Activated CD8-positive, alpha-beta memory T cell treated with anti-CD3 and anti-CD28 coated beads, Interleukin-2, amount 10 ng/mL, durations not matched to agents 7 days and 5 days (primary cell): Measurements from ENCODE around the gene TMEFF2. TPM values are rescaled to one million over a fixed set of nuclear protein-coding genes. Genes with fewer than 3 reads are reported as not detected.

Experiments used
- ATAC-seq: fragments of 150-1000 bp; cut with Tn5 transposase; one replicate; pipeline ENCODE4 v1.10.0; 2021; ENCODE audit warnings: moderate library complexity
- CTCF ChIA-PET: fragments of 350-600 bp; sonication (Branson Sonifier 250); formaldehyde crosslinking; loops from one replicate; lab custom pipeline; 2021; ENCODE audit warnings: antibody characterized with exemption; lab: Charles Lee
- DNase-seq: peaks from one replicate; pipeline ENCODE4 v3.0.0-alpha.2; 2020
- H3K27ac Mint-ChIP-seq: one replicate; pipeline ENCODE4 v1.8.0; 2021; ENCODE audit warnings: mild to moderate bottlenecking, mixed read lengths
- H3K27me3 Mint-ChIP-seq: one replicate; pipeline ENCODE4 v1.8.0; 2021; ENCODE audit warnings: mixed read lengths
- H3K36me3 Mint-ChIP-seq: one replicate; pipeline ENCODE4 v1.8.0; 2021; ENCODE audit warnings: mild to moderate bottlenecking, mixed read lengths
- H3K4me1 Mint-ChIP-seq: one replicate; pipeline ENCODE4 v1.8.0; 2021; ENCODE audit warnings: mixed read lengths
- H3K4me3 Mint-ChIP-seq: one replicate; pipeline ENCODE4 v1.8.0; 2021; ENCODE audit warnings: mild to moderate bottlenecking, moderate library complexity, mixed read lengths
- H3K9me3 Mint-ChIP-seq: one replicate; pipeline ENCODE4 v1.8.0; 2022; ENCODE audit warnings: low read depth, mixed read lengths
- total RNA-seq, 2 experiments: library from RNA; stranded (reverse); gene quantifications; one replicate each; pipeline ENCODE4 v1.2.3, GENCODE V29; 2021

TMEFF2 gene
- total RNA-seq, 2 experiments from 2014 or later = not detected

DNA sequence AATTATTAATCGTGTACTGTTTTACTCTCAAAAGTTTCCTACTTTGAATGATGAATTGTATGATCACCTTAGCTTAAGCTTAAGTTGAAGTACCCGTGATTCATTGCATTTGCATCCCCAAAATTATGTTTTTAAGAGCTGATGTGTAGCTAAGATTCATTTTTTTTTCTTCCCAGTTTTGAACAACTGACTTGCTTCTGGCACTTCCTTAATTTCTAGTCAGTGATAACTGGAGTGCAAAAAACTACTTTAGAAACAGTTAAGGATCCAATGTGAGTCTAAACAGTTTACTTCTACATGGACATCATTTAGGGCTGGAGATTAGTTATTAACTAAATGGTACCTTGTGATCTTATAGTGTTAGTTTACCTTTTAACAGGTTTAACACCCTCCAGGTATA, 223.9 kb downstream of the TMEFF2 start:
- Mint-ChIP-seq H3K4me3 (no peak overlapping the region), H3K36me3 (no peaks in the 10 kb centered on the region), H3K9me3 (no peaks in the 10 kb centered on the region), H3K27me3 (peaks cover 4% of the 10 kb centered on the region), H3K27ac (no peak overlapping the region), H3K4me1 (no peaks in the 10 kb centered on the region)
- ATAC-seq = no peak
- CTCF ChIA-PET = no interaction called here
- no peak for DNase-seq

DNA sequence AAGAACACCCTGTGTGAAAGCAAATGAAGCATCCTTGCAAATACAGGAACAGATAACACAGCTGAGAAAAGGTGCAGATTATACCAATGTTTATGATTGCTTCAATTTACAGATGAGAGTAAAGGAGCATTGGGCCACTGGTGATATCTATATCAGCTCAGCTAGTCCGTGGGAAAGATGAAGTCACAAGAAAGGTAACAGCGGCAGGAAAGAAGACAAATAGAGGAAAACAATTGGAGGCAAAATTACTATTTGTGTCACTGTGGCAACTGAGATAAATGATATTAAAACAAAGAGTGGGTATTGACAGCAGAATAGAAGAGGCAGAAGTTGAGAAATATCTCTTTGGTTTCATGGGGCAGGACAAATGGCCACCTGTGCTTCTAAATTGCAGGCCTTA, 226.6 kb downstream of the TMEFF2 start:
- peaks cover 4% of the 10 kb centered on the region for H3K27me3 Mint-ChIP-seq
- ATAC-seq = no peak
- H3K27ac Mint-ChIP-seq = no peak overlapping the region

DNA sequence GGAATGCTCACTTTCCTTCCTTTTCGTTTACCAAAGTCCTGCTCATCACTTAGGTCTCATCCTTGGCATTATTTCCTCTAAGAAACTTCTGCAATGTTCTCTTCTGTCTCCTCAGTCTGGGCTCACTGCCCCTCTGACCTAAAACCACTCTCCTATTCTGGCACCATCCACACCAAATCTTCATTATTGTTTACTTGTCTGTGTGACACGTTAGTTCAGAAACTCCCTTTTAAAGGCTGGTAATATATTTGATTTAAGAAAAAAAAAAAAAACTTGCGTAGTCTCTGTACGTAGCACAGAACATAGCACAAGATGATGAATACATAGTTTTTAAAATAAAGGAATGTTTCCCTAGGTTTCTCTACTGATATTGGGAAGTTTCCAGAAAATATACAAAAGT, 229.0 kb downstream of the TMEFF2 start:
- Mint-ChIP-seq H3K4me3 (no peak overlapping the region), H3K27me3 (no peaks in the 10 kb centered on the region), H3K4me1 (no peaks in the 10 kb centered on the region), H3K27ac (no peak overlapping the region), H3K9me3 (no peaks in the 10 kb centered on the region), H3K36me3 (no peaks in the 10 kb centered on the region)
- ATAC-seq (no peak), DNase-seq (no peak)
- CTCF ChIA-PET = no interaction called here

More for the DNA sequence above, 226.6 kb downstream of the TMEFF2 start:
- Mint-ChIP-seq H3K4me3 (no peak overlapping the region), H3K4me1 (no peaks in the 10 kb centered on the region), H3K36me3 (no peaks in the 10 kb centered on the region), H3K9me3 (no peaks in the 10 kb centered on the region)
- no peak for DNase-seq
- CTCF ChIA-PET = no interaction called here

DNA sequence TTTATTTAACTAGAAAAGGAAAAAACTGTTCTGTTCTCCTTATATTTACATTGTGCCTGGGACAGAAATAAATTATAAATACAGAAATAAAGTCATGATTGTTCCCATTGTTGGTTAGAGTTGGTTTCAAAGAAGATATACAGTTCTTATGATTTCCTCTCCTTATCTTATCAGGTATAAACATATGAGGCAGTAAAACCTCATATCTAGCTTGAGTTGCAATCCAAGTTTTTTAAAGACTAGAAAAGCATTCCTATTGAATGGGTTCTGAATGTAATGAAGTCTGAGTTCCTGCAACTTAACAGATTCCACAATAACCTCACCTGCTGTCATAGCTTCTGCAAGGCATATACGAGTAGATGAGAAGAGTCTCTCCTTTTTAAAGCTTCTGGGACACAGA, 233.2 kb downstream of the TMEFF2 start:
- Mint-ChIP-seq H3K27ac (no peak overlapping the region), H3K9me3 (no peaks in the 10 kb centered on the region), H3K36me3 (no peaks in the 10 kb centered on the region), H3K4me1 (no peaks in the 10 kb centered on the region), H3K4me3 (no peak overlapping the region), H3K27me3 (peaks cover 15% of the 10 kb centered on the region)
- CTCF ChIA-PET = no interaction called here
- DNase-seq (no peak), ATAC-seq (no peak)

DNA sequence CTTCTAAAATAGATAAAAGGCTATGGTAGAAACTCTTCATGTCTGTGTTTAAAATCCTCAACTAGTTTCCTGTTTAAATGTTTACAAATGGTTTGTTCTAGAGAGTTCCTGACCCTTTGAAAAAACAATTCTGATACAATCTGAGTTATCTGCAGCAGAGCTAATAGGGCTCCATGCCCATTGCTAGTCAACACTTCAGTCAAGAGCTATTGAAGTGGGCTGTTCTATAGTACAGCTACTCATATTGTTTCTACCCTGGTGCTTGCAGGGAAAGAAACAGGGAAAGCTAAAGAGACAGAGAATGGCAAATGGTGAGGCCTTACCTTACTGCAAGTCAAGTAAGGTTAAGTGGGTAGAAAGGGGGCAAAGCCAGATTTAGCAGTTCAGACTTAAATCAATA, 235.5 kb downstream of the TMEFF2 start:
- DNase-seq = no peak
- no peaks in the 10 kb centered on the region for H3K9me3 Mint-ChIP-seq
- H3K27me3 Mint-ChIP-seq = peaks cover 15% of the 10 kb centered on the region
- H3K36me3 Mint-ChIP-seq = no peaks in the 10 kb centered on the region
- ATAC-seq = no peak
- no peak overlapping the region for H3K27ac Mint-ChIP-seq
- H3K4me1 Mint-ChIP-seq = no peaks in the 10 kb centered on the region
- no peak overlapping the region for H3K4me3 Mint-ChIP-seq
- CTCF ChIA-PET = no interaction called here

DNA sequence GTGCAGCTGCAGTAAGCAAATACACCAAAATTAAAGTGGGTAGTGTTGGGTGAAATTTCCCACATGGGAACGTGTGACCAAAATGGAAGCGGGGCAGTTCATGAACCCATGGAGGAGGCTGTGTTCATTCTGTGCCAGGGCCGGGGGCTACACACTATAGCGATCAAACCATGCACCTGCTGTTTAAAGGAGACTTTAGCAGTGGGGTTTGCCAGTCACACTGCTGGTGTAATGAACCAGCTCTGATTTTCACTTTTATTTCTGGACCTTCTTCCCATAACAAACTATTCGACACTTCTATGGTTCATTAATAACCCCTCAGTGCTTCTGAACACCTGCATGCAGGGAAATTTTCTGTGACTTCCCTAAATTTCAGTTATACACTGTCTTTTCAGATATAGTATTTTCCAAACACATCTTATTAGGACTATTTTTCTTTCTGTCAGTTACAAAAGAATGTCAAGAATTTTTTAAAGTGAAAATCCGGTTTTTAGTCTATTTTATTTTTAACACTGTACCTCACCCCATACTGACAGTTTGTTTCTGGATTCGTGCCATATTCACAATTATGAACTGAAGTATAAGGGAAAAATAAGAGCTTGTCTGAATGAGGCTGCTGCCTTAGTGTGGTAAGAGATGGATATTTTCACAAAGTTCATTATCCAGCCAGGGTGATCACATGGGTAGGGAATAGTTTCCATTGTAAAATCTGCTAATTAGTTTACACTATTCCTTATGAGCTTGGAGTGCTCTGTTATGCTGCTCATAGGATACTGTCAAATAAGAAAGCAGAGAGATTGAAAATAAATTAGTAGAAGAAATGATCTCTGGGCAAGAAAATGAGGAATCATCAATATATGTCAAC, 236.5 kb downstream of the TMEFF2 start:
- Mint-ChIP-seq H3K4me1 (no peaks in the 10 kb centered on the region), H3K27ac (no peak overlapping the region), H3K9me3 (no peaks in the 10 kb centered on the region), H3K4me3 (no peak overlapping the region), H3K36me3 (no peaks in the 10 kb centered on the region), H3K27me3 (peaks cover 15% of the 10 kb centered on the region)
- ATAC-seq (no peak), DNase-seq (no peak)
- CTCF ChIA-PET = no interaction called here

DNA sequence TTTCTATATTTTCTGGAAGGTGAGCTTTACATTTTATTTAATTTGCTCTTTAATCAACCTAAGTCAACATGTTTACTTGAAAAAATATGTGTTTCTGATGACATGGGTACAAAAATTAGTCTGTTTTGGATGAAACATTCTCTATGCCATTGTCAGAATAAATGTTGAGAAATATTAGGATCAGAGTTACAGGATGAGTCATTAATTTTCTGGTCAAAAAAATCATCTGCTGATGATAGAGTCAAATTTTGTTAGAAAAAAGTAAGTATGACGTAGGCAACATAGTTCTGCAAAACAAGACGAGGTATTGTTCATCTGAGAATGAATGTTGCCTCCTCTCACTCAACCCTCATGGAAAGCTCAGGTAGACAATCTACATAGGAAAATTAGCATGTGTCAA, 240.3 kb downstream of the TMEFF2 start:
- Mint-ChIP-seq H3K27ac (no peak overlapping the region), H3K4me3 (no peak overlapping the region), H3K4me1 (no peaks in the 10 kb centered on the region), H3K36me3 (no peaks in the 10 kb centered on the region), H3K27me3 (peaks cover 15% of the 10 kb centered on the region), H3K9me3 (no peaks in the 10 kb centered on the region)
- ATAC-seq (no peak), DNase-seq (no peak)
- CTCF ChIA-PET = no interaction called here

DNA sequence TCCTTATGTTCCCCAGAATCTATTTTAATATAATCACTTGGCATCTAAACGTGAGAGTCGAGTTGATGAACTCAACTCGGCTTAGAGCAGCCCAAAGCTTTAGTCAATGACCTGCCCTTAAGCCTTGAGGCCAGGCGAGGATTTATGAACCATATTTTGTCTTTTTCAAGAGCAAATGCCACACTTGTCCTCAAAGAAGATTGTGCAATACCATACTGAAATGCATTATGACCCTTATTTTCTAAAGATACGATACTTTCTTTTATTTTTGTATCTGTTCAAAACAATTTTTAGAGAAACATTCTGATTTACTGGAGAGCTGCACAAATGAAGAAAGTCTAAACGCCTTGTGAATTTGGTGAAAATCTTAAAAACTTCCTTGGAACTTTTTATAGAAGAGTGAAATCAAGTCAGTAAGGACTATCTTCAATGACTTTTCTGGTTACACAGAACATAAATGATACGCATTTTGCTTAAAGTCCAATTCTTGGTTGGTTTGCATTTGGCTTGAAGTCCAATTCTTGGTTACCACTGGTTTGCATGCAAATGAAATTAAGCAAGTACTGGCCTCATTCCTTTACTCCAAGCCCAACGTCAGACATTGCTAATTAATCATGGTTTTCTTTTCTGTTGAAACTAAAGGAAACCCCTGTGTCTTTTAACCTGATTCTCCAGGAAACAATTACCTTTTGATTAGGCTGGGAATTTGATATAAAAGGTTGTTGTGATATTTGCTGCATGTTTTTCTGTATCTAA, 242.0 kb downstream of the TMEFF2 start:
- Mint-ChIP-seq H3K27ac (no peak overlapping the region), H3K4me1 (no peaks in the 10 kb centered on the region), H3K4me3 (no peak overlapping the region), H3K27me3 (peaks cover 9% of the 10 kb centered on the region), H3K9me3 (no peaks in the 10 kb centered on the region), H3K36me3 (no peaks in the 10 kb centered on the region)
- no peak for DNase-seq
- ATAC-seq = no peak
- CTCF ChIA-PET = no interaction called here

DNA sequence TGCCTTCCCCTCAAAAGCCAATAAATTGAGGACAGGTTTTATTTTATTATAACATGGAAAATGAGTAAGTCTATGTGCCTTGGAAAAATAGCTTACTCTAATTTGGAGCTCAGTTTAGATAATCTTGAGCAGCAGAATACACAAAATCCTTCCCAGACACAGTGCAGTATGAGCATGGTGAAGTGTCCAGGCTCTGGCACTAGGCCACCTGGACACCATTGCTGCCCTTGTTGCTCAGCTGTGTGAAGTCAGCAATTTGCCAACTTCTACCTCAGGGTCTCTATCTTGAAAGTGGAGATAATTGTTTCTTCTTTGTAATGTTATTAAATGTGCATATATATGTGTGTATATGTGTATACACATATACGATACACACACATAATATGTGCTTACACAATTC, 242.9 kb downstream of the TMEFF2 start:
- CTCF ChIA-PET = no interaction called here
- peaks cover 7% of the 10 kb centered on the region for H3K27me3 Mint-ChIP-seq
- no peaks in the 10 kb centered on the region for H3K36me3 Mint-ChIP-seq
- no peak overlapping the region for H3K4me3 Mint-ChIP-seq
- H3K27ac Mint-ChIP-seq = no peak overlapping the region
- no peak for ATAC-seq
- no peaks in the 10 kb centered on the region for H3K4me1 Mint-ChIP-seq
- no peaks in the 10 kb centered on the region for H3K9me3 Mint-ChIP-seq
- DNase-seq = no peak

DNA sequence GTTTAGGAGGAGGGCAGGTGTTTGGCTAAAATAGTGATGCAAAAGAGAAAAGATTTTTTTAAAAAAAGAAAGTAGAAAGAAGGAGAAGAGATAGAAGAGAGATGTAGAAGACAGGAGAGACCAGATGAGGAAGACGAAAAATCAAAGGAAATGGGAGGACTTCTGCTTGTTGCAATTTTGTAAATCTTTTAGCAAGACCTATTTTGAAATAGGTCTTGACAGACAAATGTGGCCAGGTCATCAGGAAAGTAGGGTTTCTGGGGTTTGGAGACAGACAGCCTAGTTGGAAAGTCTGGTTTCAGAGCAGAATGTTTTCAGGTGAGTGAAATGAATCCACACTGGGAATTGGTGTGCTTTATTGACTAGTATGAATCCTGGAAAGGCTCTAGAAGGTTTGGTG, 243.4 kb downstream of the TMEFF2 start:
- CTCF ChIA-PET = no interaction called here
- Mint-ChIP-seq H3K27me3 (peaks cover 7% of the 10 kb centered on the region), H3K9me3 (no peaks in the 10 kb centered on the region), H3K27ac (no peak overlapping the region), H3K4me3 (no peak overlapping the region), H3K4me1 (no peaks in the 10 kb centered on the region), H3K36me3 (no peaks in the 10 kb centered on the region)
- DNase-seq (no peak), ATAC-seq (no peak)

DNA sequence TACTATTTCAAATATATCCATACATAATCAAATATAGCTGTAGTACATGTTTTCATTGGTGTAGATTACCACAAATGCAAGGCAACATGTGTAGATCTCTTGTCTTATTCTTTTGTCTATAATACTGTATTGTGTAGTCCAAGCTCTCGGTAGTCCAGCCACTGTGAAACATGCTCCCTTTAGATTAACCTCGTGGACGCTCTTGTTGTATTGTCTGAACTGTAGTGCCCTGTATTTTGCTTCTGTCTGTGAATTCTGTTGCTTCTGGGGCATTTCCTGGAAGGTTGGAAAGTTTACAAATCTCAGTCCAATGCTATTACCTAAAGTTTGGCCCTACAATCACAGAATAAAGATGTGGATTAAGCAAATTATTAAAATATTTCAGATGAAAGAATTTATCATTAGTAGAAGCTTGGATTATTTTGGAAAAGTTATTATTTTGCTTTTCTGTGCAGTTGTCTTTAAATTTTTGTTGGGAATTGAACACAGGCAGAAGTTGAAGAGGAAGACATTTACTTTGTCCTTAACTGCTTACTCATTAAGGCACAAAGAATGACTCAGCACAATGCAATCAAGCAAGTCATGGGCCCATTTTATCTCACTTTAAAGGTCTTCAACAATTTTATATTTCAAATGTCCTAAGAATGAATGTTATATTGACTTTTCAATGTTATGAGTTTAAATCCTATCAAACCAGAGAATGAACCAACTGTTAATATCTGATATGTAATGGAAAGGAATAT, 244.4 kb downstream of the TMEFF2 start:
- ATAC-seq (no peak), DNase-seq (no peak)
- no peaks in the 10 kb centered on the region for H3K36me3 Mint-ChIP-seq
- no peak overlapping the region for H3K4me3 Mint-ChIP-seq
- no peak overlapping the region for H3K27ac Mint-ChIP-seq
- H3K27me3 Mint-ChIP-seq = peaks cover 7% of the 10 kb centered on the region
- CTCF ChIA-PET = no interaction called here
- no peaks in the 10 kb centered on the region for H3K9me3 Mint-ChIP-seq
- H3K4me1 Mint-ChIP-seq = no peaks in the 10 kb centered on the region

DNA sequence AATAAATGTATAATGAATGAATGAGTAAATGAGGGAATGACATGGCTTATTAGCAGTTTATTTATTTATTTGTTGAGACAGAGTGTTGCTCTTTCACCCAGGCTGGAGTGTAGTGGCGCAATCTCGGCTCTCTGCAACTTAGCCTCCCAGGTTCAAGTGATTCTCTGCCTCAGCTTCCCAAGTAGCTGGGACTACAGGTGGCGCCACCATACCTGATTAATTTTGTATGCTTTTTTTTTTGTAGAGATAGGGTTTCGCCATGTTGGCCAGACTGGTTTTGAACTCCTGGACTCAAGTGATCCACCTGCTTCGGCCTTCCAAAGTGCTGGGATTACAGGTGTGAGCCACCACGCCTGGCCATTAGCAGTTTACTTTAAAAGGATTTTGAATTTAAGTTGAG, 247.5 kb downstream of the TMEFF2 start:
- no peak for ATAC-seq
- no peak overlapping the region for H3K4me3 Mint-ChIP-seq

DNA sequence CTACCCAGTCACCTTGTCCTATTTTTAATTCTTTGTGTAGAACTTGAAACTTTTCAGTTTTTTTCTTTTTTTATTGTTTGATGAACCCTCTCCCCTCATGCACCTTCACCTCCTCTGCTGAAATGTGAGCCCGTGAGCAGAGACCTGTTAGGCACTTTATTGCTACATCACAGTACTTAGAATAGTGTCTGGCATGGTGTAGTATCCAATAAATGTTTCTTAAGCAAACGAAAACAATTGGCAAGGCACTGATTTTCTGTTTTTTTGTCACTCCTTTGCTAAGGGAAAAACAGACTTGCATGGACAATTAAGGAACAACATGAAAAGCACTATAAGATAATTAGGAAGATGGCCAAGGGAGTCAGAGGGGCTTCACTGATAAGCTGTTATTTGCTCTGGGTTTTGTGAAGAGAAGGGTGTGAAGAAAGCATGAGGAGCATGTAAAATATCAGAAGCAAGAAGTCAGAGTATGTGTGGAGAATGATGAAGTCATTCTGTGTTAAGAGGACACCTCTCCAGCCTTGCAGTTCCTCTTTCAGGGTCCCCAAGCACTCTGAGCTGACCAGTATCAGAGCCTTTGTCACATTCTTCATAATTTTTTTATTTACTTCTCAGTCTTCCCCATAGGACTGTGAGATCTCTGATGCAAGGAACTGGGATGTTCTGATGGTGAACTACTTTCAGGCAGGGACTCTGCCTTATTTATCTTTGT, 248.1 kb downstream of the TMEFF2 start:
- Mint-ChIP-seq H3K27ac (no peak overlapping the region), H3K4me3 (no peak overlapping the region), H3K36me3 (no peaks in the 10 kb centered on the region), H3K27me3 (peaks cover 22% of the 10 kb centered on the region), H3K4me1 (no peaks in the 10 kb centered on the region), H3K9me3 (no peaks in the 10 kb centered on the region)
- ATAC-seq (no peak), DNase-seq (no peak)
- CTCF ChIA-PET = no interaction called here

More for the DNA sequence above, 247.5 kb downstream of the TMEFF2 start:
- Mint-ChIP-seq H3K36me3 (no peaks in the 10 kb centered on the region), H3K27me3 (peaks cover 22% of the 10 kb centered on the region), H3K27ac (no peak overlapping the region), H3K9me3 (no peaks in the 10 kb centered on the region), H3K4me1 (no peaks in the 10 kb centered on the region)
- DNase-seq = no peak
- CTCF ChIA-PET = no interaction called here
